ACHN (cell line): ENCODE results near the gene ERICH6B.

Experiments
- DNase-seq: peaks from one replicate; pipeline ENCODE4 v3.0.0-alpha.2; 2015
- in situ Hi-C: cut with HindIII; loops from 2 replicates; pipeline ENCODE4 v1.10.0; 2017; ENCODE audit warnings: low sequenced_read_pairs, low pct_ligation_motif_present, low pct_unique_long_range_greater_than_20kb

Gene ERICH6B

GRCh38 chr13:45603338-45603737, 12.2 kb downstream of the ERICH6B start:
- in situ Hi-C loops = no loop called here

GRCh38 chr13:45602183-45603170, 13.1 kb downstream of the ERICH6B start:
- no peak for DNase-seq
- in situ Hi-C loops = no loop called here

More at GRCh38 chr13:45603338-45603737, 12.2 kb downstream of the ERICH6B start:
- no peak for DNase-seq

- DNase-seq = no peak
- in situ Hi-C loops = no loop called here
Observed at GRCh38 chr13:45601680-45602079, 13.9 kb downstream of the ERICH6B start.

GRCh38 chr13:45598597-45598996, 16.9 kb downstream of the ERICH6B start:
- no peak for DNase-seq
- in situ Hi-C loops = no loop called here

- no peak for DNase-seq
- in situ Hi-C loops = no loop called here
Observed at GRCh38 chr13:45596800-45597475, 18.6 kb downstream of the ERICH6B start.

GRCh38 chr13:45595965-45596364, 19.6 kb downstream of the ERICH6B start:
- no peak for DNase-seq
- in situ Hi-C loops = no loop called here

- no peak for DNase-seq
- in situ Hi-C loops = no loop called here
Observed at GRCh38 chr13:45594764-45595163, 20.8 kb downstream of the ERICH6B start.

- DNase-seq = no peak
- in situ Hi-C loops = no loop called here
Observed at GRCh38 chr13:45594227-45594626, 21.3 kb downstream of the ERICH6B start.

GRCh38 chr13:45592758-45593157, 22.8 kb downstream of the ERICH6B start:
- in situ Hi-C loops = no loop called here

GRCh38 chr13:45590066-45590465, 25.5 kb downstream of the ERICH6B start:
- in situ Hi-C loops = no loop called here

More at GRCh38 chr13:45592758-45593157, 22.8 kb downstream of the ERICH6B start:
- no peak for DNase-seq

GRCh38 chr13:45587897-45588296, 27.6 kb downstream of the ERICH6B start:
- DNase-seq = no peak
- in situ Hi-C loops = no loop called here

More at GRCh38 chr13:45590066-45590465, 25.5 kb downstream of the ERICH6B start:
- no peak for DNase-seq

GRCh38 chr13:45584816-45585215, 30.7 kb downstream of the ERICH6B start:
- DNase-seq = peak; percentile 3

GRCh38 chr13:45582408-45583076, 33.0 kb downstream of the ERICH6B start:
- DNase-seq = no peak
- in situ Hi-C loops = no loop called here

More at GRCh38 chr13:45584816-45585215, 30.7 kb downstream of the ERICH6B start:
- in situ Hi-C loops = no loop called here

- DNase-seq = no peak
- in situ Hi-C loops = no loop called here
Observed at GRCh38 chr13:45576466-45576865, 39.1 kb downstream of the ERICH6B start.

- in situ Hi-C loops = no loop called here
- DNase-seq = no peak
Observed at GRCh38 chr13:45575830-45576180, 39.7 kb downstream of the ERICH6B start.

GRCh38 chr13:45575146-45575829, 40.3 kb downstream of the ERICH6B start:
- DNase-seq = no peak
- in situ Hi-C loops = no loop called here

- no peak for DNase-seq
- in situ Hi-C loops = no loop called here
Observed at GRCh38 chr13:45565331-45565730, 50.2 kb downstream of the ERICH6B start.

- DNase-seq = no peak
- in situ Hi-C loops = no loop called here
Observed at GRCh38 chr13:45564133-45564776, 51.3 kb downstream of the ERICH6B start.
